Neural cell (in vitro differentiated cells): ENCODE results near the gene MRPS35. TPM values are rescaled to one million over a fixed set of nuclear protein-coding genes. Genes with fewer than 3 reads are reported as not detected.

Experiments
- H2AFZ ChIP-seq: fragments of 200-600, 300-800 bp; sonication (generic), shearing (Covaris generic); 2 replicates; pipeline ENCODE4 v1.6.0; 2014; ENCODE audit warnings: low read depth, mild to moderate bottlenecking, antibody characterized with exemption, low read length, moderate library complexity
- H3F3A ChIP-seq: fragments of 200-600 bp; shearing (Covaris generic); 2 replicates; pipeline ENCODE4 v1.6.1; 2016; ENCODE audit warnings: mild to moderate bottlenecking, moderate library complexity, mixed read lengths, antibody characterized with exemption, low read length; ENCODE audit not compliant: insufficient read depth, poor library complexity, severe bottlenecking
- H3K27ac ChIP-seq: fragments of 200-600, 300-800 bp; sonication (generic), shearing (Covaris generic); 2 replicates; pipeline ENCODE4 v1.5.1; 2014; ENCODE audit warnings: mild to moderate bottlenecking, low read length, moderate library complexity
- H3K27me3 ChIP-seq: fragments of 300-800, 200-600 bp; sonication (generic), shearing (Covaris generic); 2 replicates; pipeline ENCODE4 v1.6.0; 2014; ENCODE audit warnings: mild to moderate bottlenecking, low read depth, low read length, moderate library complexity; ENCODE audit not compliant: insufficient read depth
- H3K36me3 ChIP-seq: fragments of 300-800, 200-600 bp; sonication (generic), shearing (Covaris generic); 2 replicates; pipeline ENCODE4 v1.5.1; 2014; ENCODE audit warnings: mild to moderate bottlenecking, antibody characterized with exemption, low read length, moderate library complexity; ENCODE audit not compliant: insufficient read depth
- H3K4me2 ChIP-seq: fragments of 300-800, 200-600 bp; sonication (generic), shearing (Covaris generic); 2 replicates; pipeline ENCODE4 v1.6.0; 2014; ENCODE audit warnings: mild to moderate bottlenecking, low read length
- H3K4me3 ChIP-seq: fragments of 300-800, 200-600 bp; sonication (generic), shearing (Covaris generic); 2 replicates; pipeline ENCODE4 v1.5.1; 2014; ENCODE audit warnings: mild to moderate bottlenecking, low read length, moderate library complexity
- H3K79me2 ChIP-seq: fragments of 200-600 bp; shearing (Covaris generic); replicated peaks from 2 replicates; pipeline ENCODE4 v1.6.0; 2014; ENCODE audit warnings: mild to moderate bottlenecking, low read length, moderate library complexity; ENCODE audit not compliant: insufficient read depth
- H3K9ac ChIP-seq: fragments of 300-800, 200-600 bp; sonication (generic), shearing (Covaris generic); 2 replicates; pipeline ENCODE4 v1.6.1; 2016; ENCODE audit warnings: mild to moderate bottlenecking, low read length, mixed read lengths
- H3K9me2 ChIP-seq: fragments of 200-600 bp; shearing (Covaris generic); 2 replicates; pipeline ENCODE4 v1.6.1; 2016; ENCODE audit warnings: mild to moderate bottlenecking, low read length, mixed read lengths; ENCODE audit not compliant: insufficient read depth
- H3K9me3 ChIP-seq: fragments of 200-600, 300-800 bp; sonication (generic), shearing (Covaris generic); 2 replicates; pipeline ENCODE4 v1.6.1; 2016; ENCODE audit warnings: mild to moderate bottlenecking, mixed run types, low read length, moderate library complexity, mixed read lengths
- H4K20me1 ChIP-seq: fragments of 200-600 bp; shearing (Covaris generic); 2 replicates; pipeline ENCODE4 v1.6.1; 2016; ENCODE audit warnings: mild to moderate bottlenecking, mixed run types; ENCODE audit not compliant: insufficient read depth
- EP300 ChIP-seq: fragments of 450-650 bp; conservative IDR thresholded peaks from 2 replicates; pipeline ENCODE4 v1.6.1; 2014; ENCODE audit warnings: antibody characterized with exemption, mild to moderate bottlenecking, moderate library complexity; ENCODE audit not compliant: poor library complexity, severe bottlenecking
- EZH2 ChIP-seq: fragments of 200-600, 300-800 bp; shearing (Covaris generic), sonication (generic); IDR thresholded peaks from 2 replicates; pipeline ENCODE4 v1.6.1; 2014; ENCODE audit warnings: antibody characterized with exemption, low read length, borderline replicate concordance, mild to moderate bottlenecking; ENCODE audit not compliant: insufficient read depth, poor library complexity, severe bottlenecking
- MXI1 ChIP-seq: fragments of 450-650 bp; conservative IDR thresholded peaks from 2 replicates; pipeline ENCODE4 v1.6.1; 2014; ENCODE audit warnings: antibody characterized with exemption, mild to moderate bottlenecking; ENCODE audit not compliant: poor library complexity, severe bottlenecking
- POLR2AphosphoS5 ChIP-seq: IDR thresholded peaks from 2 replicates; pipeline ENCODE4 v1.6.1; 2012
- RAD21 ChIP-seq: fragments of 450-650 bp; conservative IDR thresholded peaks from 2 replicates; pipeline ENCODE4 v1.6.1; 2014; ENCODE audit warnings: antibody characterized with exemption, mild to moderate bottlenecking, moderate library complexity
- SMC3 ChIP-seq: fragments of 450-650 bp; conservative IDR thresholded peaks from 2 replicates; pipeline ENCODE4 v1.6.1; 2014; ENCODE audit warnings: antibody characterized with exemption, mild to moderate bottlenecking, moderate library complexity; ENCODE audit not compliant: poor library complexity
- TAF1 ChIP-seq: IDR thresholded peaks from 2 replicates; pipeline ENCODE4 v1.6.1; 2012; ENCODE audit warnings: low read depth
- polyA plus RNA-seq: library from polyadenylated mRNA; depleted of rRNA; stranded (reverse); fragments of >200 nt; gene quantifications from 2 replicates; pipeline ENCODE4 v1.2.3, GENCODE V29; 2014
- TF ChIP-seq, protein P1 (sequence below): IDR thresholded peaks from 2 replicates; pipeline ENCODE4 v1.6.1; 2012; ENCODE audit warnings: borderline replicate concordance
- TF ChIP-seq, protein P2 (sequence below): fragments of 450-650 bp; IDR thresholded peaks from 2 replicates; pipeline ENCODE4 v1.5.1; 2014; ENCODE audit warnings: antibody characterized with exemption, mild to moderate bottlenecking, moderate library complexity; ENCODE audit not compliant: poor library complexity, severe bottlenecking

Gene MRPS35
- polyA plus RNA-seq, 1 donor from 2014 or later, result 105 TPM

DNA sequence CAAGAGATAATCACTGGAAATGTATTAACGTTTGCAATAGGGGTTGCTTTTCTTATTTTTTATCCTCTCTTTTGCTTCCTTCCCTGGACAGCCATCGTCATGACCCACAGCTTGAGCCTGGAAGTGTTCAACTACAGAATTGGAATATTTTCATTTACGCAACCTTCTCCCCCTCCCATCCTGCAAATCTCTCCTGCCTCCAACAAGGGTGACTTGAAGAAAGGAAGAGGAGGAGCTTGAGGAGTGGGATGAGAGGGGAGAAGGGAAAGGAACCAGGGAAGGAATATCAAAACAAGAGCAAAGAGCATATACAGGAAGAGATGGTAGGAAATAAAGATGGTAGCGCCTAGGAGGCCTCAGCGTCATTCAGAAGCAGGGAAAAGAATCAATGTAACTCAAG is 71.0 kb downstream of the MRPS35 start:
- Histone ChIP-seq H3F3A (peaks cover 4% of the 10 kb centered on the region), H4K20me1 (no peaks in the 10 kb centered on the region), H3K9me3 (no peaks in the 10 kb centered on the region), H3K36me3 (no peaks in the 10 kb centered on the region), H3K27me3 (no peaks in the 10 kb centered on the region), H3K79me2 (peaks cover 51% of the 10 kb centered on the region), H2AFZ (no peak overlapping the region), H3K27ac (peak overlapping the region; percentile 91), H3K9ac (peak overlapping the region; percentile 92), H3K9me2 (no peaks in the 10 kb centered on the region), H3K4me3 (peak overlapping the region; percentile 95), H3K4me2 (peak overlapping the region; percentile 82)
- TF ChIP-seq TAF1, result no peak
- TF ChIP-seq RAD21, result no peak
- TF ChIP-seq, protein P1, sequence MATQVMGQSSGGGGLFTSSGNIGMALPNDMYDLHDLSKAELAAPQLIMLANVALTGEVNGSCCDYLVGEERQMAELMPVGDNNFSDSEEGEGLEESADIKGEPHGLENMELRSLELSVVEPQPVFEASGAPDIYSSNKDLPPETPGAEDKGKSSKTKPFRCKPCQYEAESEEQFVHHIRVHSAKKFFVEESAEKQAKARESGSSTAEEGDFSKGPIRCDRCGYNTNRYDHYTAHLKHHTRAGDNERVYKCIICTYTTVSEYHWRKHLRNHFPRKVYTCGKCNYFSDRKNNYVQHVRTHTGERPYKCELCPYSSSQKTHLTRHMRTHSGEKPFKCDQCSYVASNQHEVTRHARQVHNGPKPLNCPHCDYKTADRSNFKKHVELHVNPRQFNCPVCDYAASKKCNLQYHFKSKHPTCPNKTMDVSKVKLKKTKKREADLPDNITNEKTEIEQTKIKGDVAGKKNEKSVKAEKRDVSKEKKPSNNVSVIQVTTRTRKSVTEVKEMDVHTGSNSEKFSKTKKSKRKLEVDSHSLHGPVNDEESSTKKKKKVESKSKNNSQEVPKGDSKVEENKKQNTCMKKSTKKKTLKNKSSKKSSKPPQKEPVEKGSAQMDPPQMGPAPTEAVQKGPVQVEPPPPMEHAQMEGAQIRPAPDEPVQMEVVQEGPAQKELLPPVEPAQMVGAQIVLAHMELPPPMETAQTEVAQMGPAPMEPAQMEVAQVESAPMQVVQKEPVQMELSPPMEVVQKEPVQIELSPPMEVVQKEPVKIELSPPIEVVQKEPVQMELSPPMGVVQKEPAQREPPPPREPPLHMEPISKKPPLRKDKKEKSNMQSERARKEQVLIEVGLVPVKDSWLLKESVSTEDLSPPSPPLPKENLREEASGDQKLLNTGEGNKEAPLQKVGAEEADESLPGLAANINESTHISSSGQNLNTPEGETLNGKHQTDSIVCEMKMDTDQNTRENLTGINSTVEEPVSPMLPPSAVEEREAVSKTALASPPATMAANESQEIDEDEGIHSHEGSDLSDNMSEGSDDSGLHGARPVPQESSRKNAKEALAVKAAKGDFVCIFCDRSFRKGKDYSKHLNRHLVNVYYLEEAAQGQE, result peak; percentile 38
- TF ChIP-seq SMC3, result no peak

DNA sequence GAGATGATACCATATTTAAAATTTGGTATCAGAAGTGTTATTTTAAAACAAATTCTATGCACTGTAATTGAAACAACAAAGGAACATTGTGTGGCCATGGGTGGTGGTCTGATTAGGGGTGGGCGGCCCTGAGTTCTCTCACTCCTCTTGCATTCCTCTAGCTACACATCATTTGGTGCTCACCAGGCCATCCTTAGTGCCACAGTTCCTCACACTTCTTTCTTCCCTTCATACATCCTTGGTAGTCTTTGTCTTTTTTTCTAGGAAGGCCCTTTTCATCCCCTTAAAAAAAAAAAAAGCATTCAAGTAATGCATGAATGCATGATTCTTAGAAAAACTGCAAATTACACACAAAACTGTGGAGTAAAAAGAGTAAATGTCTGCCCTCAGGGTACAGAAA is 71.8 kb downstream of the MRPS35 start:
- Histone ChIP-seq H3K27me3 (no peaks in the 10 kb centered on the region), H3K36me3 (no peaks in the 10 kb centered on the region), H3K79me2 (peaks cover 48% of the 10 kb centered on the region), H3K9me2 (no peaks in the 10 kb centered on the region), H3K9me3 (no peaks in the 10 kb centered on the region), H3F3A (peaks cover 4% of the 10 kb centered on the region), H3K4me3 (peak overlapping the region; percentile 95), H2AFZ (no peak overlapping the region), H3K9ac (no peak overlapping the region), H3K4me2 (peak overlapping the region; percentile 82), H3K27ac (no peak overlapping the region), H4K20me1 (no peaks in the 10 kb centered on the region)
- TF ChIP-seq, protein P1, result no peak
- TF ChIP-seq MXI1, result no peak
- no peak for TF ChIP-seq EP300
- TF ChIP-seq TAF1, result no peak
- TF ChIP-seq RAD21, result no peak

DNA sequence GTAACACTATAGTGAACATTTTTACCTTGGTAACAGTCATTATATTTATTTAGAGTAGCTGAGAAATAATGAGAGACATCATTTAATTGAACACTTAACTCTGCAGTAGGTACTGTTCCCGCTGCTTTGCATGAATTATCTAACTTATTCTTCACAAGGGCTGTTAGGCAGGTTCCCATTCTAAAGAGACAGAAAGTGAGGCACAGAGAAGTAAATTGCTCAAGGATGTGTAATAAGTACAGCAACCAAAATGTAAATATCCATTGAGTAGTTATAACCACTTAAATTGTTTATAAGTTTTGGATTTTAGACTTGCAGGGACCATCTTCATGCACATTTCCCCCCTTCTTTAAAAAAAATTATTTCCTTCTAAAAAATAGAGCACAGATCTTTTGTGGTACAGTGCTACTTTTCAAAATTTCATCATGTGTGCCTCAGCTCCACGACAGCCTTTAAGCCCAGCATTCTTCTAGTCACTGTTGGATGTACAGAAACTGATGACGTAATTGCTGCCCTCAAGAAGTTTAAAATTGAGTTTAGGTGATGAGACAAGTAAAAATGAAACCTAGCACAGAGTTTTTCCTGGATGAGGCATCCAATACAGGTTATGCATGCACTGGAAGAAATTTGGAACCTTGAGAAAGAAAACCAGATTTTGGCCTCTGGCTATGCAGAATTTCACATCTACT is 75.4 kb downstream of the MRPS35 start:
- Histone ChIP-seq H3K27me3 (no peaks in the 10 kb centered on the region), H3K36me3 (no peaks in the 10 kb centered on the region), H3K9me3 (no peaks in the 10 kb centered on the region), H3K9ac (no peak overlapping the region), H3K4me2 (no peak overlapping the region), H3K9me2 (no peaks in the 10 kb centered on the region), H2AFZ (no peak overlapping the region), H4K20me1 (no peaks in the 10 kb centered on the region), H3K27ac (no peak overlapping the region), H3K79me2 (peaks cover 49% of the 10 kb centered on the region), H3F3A (no peaks in the 10 kb centered on the region), H3K4me3 (no peak overlapping the region)
- TF ChIP-seq, protein P1, result no peak
- TF ChIP-seq EP300, result no peak
- TF ChIP-seq, protein P2, sequence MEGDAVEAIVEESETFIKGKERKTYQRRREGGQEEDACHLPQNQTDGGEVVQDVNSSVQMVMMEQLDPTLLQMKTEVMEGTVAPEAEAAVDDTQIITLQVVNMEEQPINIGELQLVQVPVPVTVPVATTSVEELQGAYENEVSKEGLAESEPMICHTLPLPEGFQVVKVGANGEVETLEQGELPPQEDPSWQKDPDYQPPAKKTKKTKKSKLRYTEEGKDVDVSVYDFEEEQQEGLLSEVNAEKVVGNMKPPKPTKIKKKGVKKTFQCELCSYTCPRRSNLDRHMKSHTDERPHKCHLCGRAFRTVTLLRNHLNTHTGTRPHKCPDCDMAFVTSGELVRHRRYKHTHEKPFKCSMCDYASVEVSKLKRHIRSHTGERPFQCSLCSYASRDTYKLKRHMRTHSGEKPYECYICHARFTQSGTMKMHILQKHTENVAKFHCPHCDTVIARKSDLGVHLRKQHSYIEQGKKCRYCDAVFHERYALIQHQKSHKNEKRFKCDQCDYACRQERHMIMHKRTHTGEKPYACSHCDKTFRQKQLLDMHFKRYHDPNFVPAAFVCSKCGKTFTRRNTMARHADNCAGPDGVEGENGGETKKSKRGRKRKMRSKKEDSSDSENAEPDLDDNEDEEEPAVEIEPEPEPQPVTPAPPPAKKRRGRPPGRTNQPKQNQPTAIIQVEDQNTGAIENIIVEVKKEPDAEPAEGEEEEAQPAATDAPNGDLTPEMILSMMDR, result no peak
- TF ChIP-seq RAD21, result no peak
- TF ChIP-seq MXI1, result no peak
- TF ChIP-seq SMC3, result no peak
- TF ChIP-seq POLR2AphosphoS5, result no peak
- TF ChIP-seq EZH2, result no peak
